Measurements from ENCODE around the gene FILIP1L. TPM values are rescaled to one million over a fixed set of nuclear protein-coding genes. Genes with fewer than 3 reads are reported as not detected.
"Not testable (repeated sequence)": the region's sequence is repeated elsewhere in the genome, so short reads cannot be mapped to it uniquely, and the experiment has no call there.

FILIP1L gene
- total RNA-seq, 2 donors from 2014 or later: 370 to 630 TPM

- DNase-seq (ENCODE audit: low spot score): no peak
- intact Hi-C loops (cut with DNase I): no loop called here
Measured at GRCh38 chr3:99857278-99857677, 257.0 kb downstream of the FILIP1L start.

GRCh38 chr3:99856437-99857220 lies 257.7 kb downstream of the FILIP1L start:
- no peak for DNase-seq (ENCODE audit: low spot score)
- intact Hi-C loops (cut with DNase I): no loop called here

- intact Hi-C loops (cut with DNase I): no loop called here
Measured at GRCh38 chr3:99855900-99856299, 258.4 kb downstream of the FILIP1L start.

GRCh38 chr3:99854756-99855298 lies 259.5 kb downstream of the FILIP1L start:
- intact Hi-C loops (cut with DNase I): no loop called here
- no peak for DNase-seq (ENCODE audit: low spot score)

More at GRCh38 chr3:99855900-99856299, 258.4 kb downstream of the FILIP1L start:
- DNase-seq (ENCODE audit: low spot score): no peak

- intact Hi-C loops (cut with DNase I): no loop called here
Measured at GRCh38 chr3:99852851-99853250, 261.4 kb downstream of the FILIP1L start.

GRCh38 chr3:99851955-99852354 lies 262.3 kb downstream of the FILIP1L start:
- intact Hi-C loops (cut with DNase I): no loop called here
- no peak for DNase-seq (ENCODE audit: low spot score)

More at GRCh38 chr3:99852851-99853250, 261.4 kb downstream of the FILIP1L start:
- DNase-seq (ENCODE audit: low spot score): no peak

GRCh38 chr3:99850608-99851007 lies 263.7 kb downstream of the FILIP1L start:
- no peak for DNase-seq (ENCODE audit: low spot score)
- intact Hi-C loops (cut with DNase I): no loop called here

GRCh38 chr3:99848433-99848832 lies 265.9 kb downstream of the FILIP1L start:
- DNase-seq (ENCODE audit: low spot score): no peak
- intact Hi-C loops (cut with DNase I): loop anchor here in 1 of 2 donors (10.0 kb wide), 2 partner anchors 406 to 1836 kb away; partner anchors contain the start of gene RPL24

GRCh38 chr3:99846477-99847160 lies 267.7 kb downstream of the FILIP1L start:
- DNase-seq (ENCODE audit: low spot score): no peak
- intact Hi-C loops (cut with DNase I): loop anchor here in 1 of 2 donors (10.0 kb wide), 2 partner anchors 408 to 1838 kb away; partner anchors contain the start of gene RPL24

- no peak for DNase-seq (ENCODE audit: low spot score)
- intact Hi-C loops (cut with DNase I): loop anchor here in 1 of 2 donors (10.0 kb wide), 2 partner anchors 409 to 1839 kb away; partner anchors contain the start of gene RPL24
Measured at GRCh38 chr3:99845999-99846398, 268.3 kb downstream of the FILIP1L start.

- no peak for DNase-seq (ENCODE audit: low spot score)
- intact Hi-C loops (cut with DNase I): loop anchor here in 1 of 2 donors (10.0 kb wide), 2 partner anchors 409 to 1839 kb away; partner anchors contain the start of gene RPL24
Measured at GRCh38 chr3:99845331-99845730, 269.0 kb downstream of the FILIP1L start.

GRCh38 chr3:99843590-99844258 lies 270.6 kb downstream of the FILIP1L start:
- no peak for DNase-seq (ENCODE audit: low spot score)
- intact Hi-C loops (cut with DNase I): loop anchor here (5.0 to 10.0 kb wide), 3 partner anchors 411 to 1841 kb away; partner anchors contain the start of gene RPL24 (in 1 of the 2)

GRCh38 chr3:99842826-99843589 lies 271.3 kb downstream of the FILIP1L start:
- no peak for DNase-seq (ENCODE audit: low spot score)
- intact Hi-C loops (cut with DNase I): loop anchor here (5.0 to 10.0 kb wide), 3 partner anchors 412 to 1842 kb away; partner anchors contain the start of gene RPL24 (in 1 of the 2)

GRCh38 chr3:99841949-99842348 lies 272.4 kb downstream of the FILIP1L start:
- DNase-seq (ENCODE audit: low spot score): not testable (repeated sequence)
- intact Hi-C loops (cut with DNase I): loop anchor here (5.0 to 10.0 kb wide), 3 partner anchors 413 to 1843 kb away; partner anchors contain the start of gene RPL24 (in 1 of the 2)

- no peak for DNase-seq (ENCODE audit: low spot score)
- intact Hi-C loops (cut with DNase I): loop anchor here (5.0 to 10.0 kb wide), 3 partner anchors 415 to 1845 kb away; partner anchors contain the start of gene RPL24 (in 1 of the 2)
Measured at GRCh38 chr3:99839613-99840012, 274.7 kb downstream of the FILIP1L start.

- DNase-seq (ENCODE audit: low spot score): no peak
- intact Hi-C loops (cut with DNase I): no loop called here
Measured at GRCh38 chr3:99838755-99839154, 275.5 kb downstream of the FILIP1L start.

- intact Hi-C loops (cut with DNase I): no loop called here
- no peak for DNase-seq (ENCODE audit: low spot score)
Measured at GRCh38 chr3:99837715-99838114, 276.6 kb downstream of the FILIP1L start.

GRCh38 chr3:99836681-99837080 lies 277.6 kb downstream of the FILIP1L start:
- intact Hi-C loops (cut with DNase I): no loop called here
- peak; percentile 48 for DNase-seq (ENCODE audit: low spot score)

Measured in posterior vena cava (tissue), 2 donors.